Calu3 (cell line): ENCODE measurements around the gene UNC13C. TPM values are rescaled to one million over a fixed set of nuclear protein-coding genes. Genes with fewer than 3 reads are reported as not detected.

Experiments used
- BruUV-seq: library from RNA; stranded (reverse); fragments of 400-500 nt; replicated peaks from 2 replicates; lab custom pipeline; 2021; lab: Mats Ljungman, UMichigan
- CTCF ChIA-PET: fragments of 300-600 bp; sonication (Branson Sonifier 250); formaldehyde crosslinking; loops from one replicate; lab custom pipeline; 2022; ENCODE audit warnings: antibody characterized with exemption; lab: Charles Lee
- DNase-seq: peaks from one replicate; pipeline ENCODE4 v3.0.0; 2022
- H3K27ac Mint-ChIP-seq: one replicate; pipeline ENCODE4 v1.8.0; 2022; ENCODE audit warnings: mixed read lengths; ENCODE audit not compliant: unreplicated experiment
- H3K27me3 Mint-ChIP-seq: one replicate; pipeline ENCODE4 v1.8.0; 2022; ENCODE audit warnings: mixed read lengths; ENCODE audit not compliant: unreplicated experiment
- H3K36me3 Mint-ChIP-seq: one replicate; pipeline ENCODE4 v1.8.0; 2022; ENCODE audit warnings: mild to moderate bottlenecking, moderate library complexity, mixed read lengths; ENCODE audit not compliant: insufficient read depth, unreplicated experiment
- H3K4me1 Mint-ChIP-seq: one replicate; pipeline ENCODE4 v1.8.0; 2022; ENCODE audit warnings: mild to moderate bottlenecking, low read depth, mixed read lengths; ENCODE audit not compliant: unreplicated experiment
- H3K4me3 Mint-ChIP-seq: one replicate; pipeline ENCODE4 v1.8.0; 2022; ENCODE audit warnings: mild to moderate bottlenecking, low read depth, moderate library complexity, mixed read lengths; ENCODE audit not compliant: unreplicated experiment
- H3K9me3 Mint-ChIP-seq: one replicate; pipeline ENCODE4 v1.8.0; 2022; ENCODE audit warnings: low read depth, mixed read lengths; ENCODE audit not compliant: unreplicated experiment
- CTCF ChIP-seq: fragments of 200-600 bp; IDR thresholded peaks from one replicate; pipeline ENCODE4 v1.8.0; 2022; ENCODE audit warnings: antibody characterized with exemption; ENCODE audit not compliant: unreplicated experiment
- intact Hi-C: fragments of 100-400 bp; cut with micrococcal nuclease; formaldehyde crosslinking; loops from one replicate; pipeline ENCODE4 v1.10.0; 2022; ENCODE audit not compliant: unreplicated experiment
- total RNA-seq: library from RNA; stranded (reverse); gene quantifications from 2 replicates; pipeline ENCODE4 v1.2.3, GENCODE V29; 2022

UNC13C gene
- total RNA-seq, 1 experiment from 2014 or later, result 0.38 TPM

GRCh38 chr15:54515664-54516582, 537.7 kb downstream of the UNC13C start:
- no peak overlapping the region for H3K27ac Mint-ChIP-seq
- intact Hi-C loops, result no loop called here

GRCh38 chr15:54517366-54517765, 539.1 kb downstream of the UNC13C start:
- no peaks in the 10 kb centered on the region for H3K27me3 Mint-ChIP-seq
- no TSS peak for BruUV-seq
- TF ChIP-seq CTCF, result no peak
- CTCF ChIA-PET, result no interaction called here
- H3K4me1 Mint-ChIP-seq, result no peaks in the 10 kb centered on the region
- no peaks in the 10 kb centered on the region for H3K36me3 Mint-ChIP-seq
- peaks cover 20% of the 10 kb centered on the region for H3K9me3 Mint-ChIP-seq
- no peak for DNase-seq
- H3K4me3 Mint-ChIP-seq, result no peak overlapping the region
- intact Hi-C loops, result no loop called here
- H3K27ac Mint-ChIP-seq, result no peak overlapping the region

More at GRCh38 chr15:54515664-54516582, 537.7 kb downstream of the UNC13C start:
- Mint-ChIP-seq H3K4me1 (no peaks in the 10 kb centered on the region), H3K9me3 (peaks cover 15% of the 10 kb centered on the region), H3K27me3 (no peaks in the 10 kb centered on the region), H3K4me3 (no peak overlapping the region), H3K36me3 (no peaks in the 10 kb centered on the region)
- no peak for TF ChIP-seq CTCF
- no peak for DNase-seq
- CTCF ChIA-PET, result interaction anchor here (0.6 kb wide), 1 partner anchor 30 kb away, joined by 6 read pairs; no protein-coding TSS in a partner anchor
- no TSS peak for BruUV-seq

GRCh38 chr15:54518156-54518882, 540.1 kb downstream of the UNC13C start:
- Mint-ChIP-seq H3K27me3 (no peaks in the 10 kb centered on the region), H3K4me3 (no peak overlapping the region), H3K36me3 (no peaks in the 10 kb centered on the region), H3K4me1 (no peaks in the 10 kb centered on the region), H3K9me3 (peaks cover 20% of the 10 kb centered on the region), H3K27ac (no peak overlapping the region)
- CTCF ChIA-PET, result no interaction called here
- TF ChIP-seq CTCF, result no peak
- intact Hi-C loops, result no loop called here
- DNase-seq, result no peak
- no TSS peak for BruUV-seq

GRCh38 chr15:54519577-54519976, 541.3 kb downstream of the UNC13C start:
- BruUV-seq, result no TSS peak
- no peaks in the 10 kb centered on the region for H3K36me3 Mint-ChIP-seq

More at GRCh38 chr15:54519577-54519976, 541.3 kb downstream of the UNC13C start:
- DNase-seq, result no peak
- Mint-ChIP-seq H3K9me3 (peaks cover 17% of the 10 kb centered on the region), H3K27me3 (no peaks in the 10 kb centered on the region), H3K4me1 (no peaks in the 10 kb centered on the region), H3K27ac (no peak overlapping the region), H3K4me3 (no peak overlapping the region)
- intact Hi-C loops, result no loop called here
- TF ChIP-seq CTCF, result no peak
- CTCF ChIA-PET, result no interaction called here
